Measurements from ENCODE around the gene PNCK. TPM values are rescaled to one million over a fixed set of nuclear protein-coding genes. Genes with fewer than 3 reads are reported as not detected.

PNCK gene
- total and polyA plus RNA-seq, 2 experiments from 2014 or later = 3.5 to 11.9 TPM

DNA sequence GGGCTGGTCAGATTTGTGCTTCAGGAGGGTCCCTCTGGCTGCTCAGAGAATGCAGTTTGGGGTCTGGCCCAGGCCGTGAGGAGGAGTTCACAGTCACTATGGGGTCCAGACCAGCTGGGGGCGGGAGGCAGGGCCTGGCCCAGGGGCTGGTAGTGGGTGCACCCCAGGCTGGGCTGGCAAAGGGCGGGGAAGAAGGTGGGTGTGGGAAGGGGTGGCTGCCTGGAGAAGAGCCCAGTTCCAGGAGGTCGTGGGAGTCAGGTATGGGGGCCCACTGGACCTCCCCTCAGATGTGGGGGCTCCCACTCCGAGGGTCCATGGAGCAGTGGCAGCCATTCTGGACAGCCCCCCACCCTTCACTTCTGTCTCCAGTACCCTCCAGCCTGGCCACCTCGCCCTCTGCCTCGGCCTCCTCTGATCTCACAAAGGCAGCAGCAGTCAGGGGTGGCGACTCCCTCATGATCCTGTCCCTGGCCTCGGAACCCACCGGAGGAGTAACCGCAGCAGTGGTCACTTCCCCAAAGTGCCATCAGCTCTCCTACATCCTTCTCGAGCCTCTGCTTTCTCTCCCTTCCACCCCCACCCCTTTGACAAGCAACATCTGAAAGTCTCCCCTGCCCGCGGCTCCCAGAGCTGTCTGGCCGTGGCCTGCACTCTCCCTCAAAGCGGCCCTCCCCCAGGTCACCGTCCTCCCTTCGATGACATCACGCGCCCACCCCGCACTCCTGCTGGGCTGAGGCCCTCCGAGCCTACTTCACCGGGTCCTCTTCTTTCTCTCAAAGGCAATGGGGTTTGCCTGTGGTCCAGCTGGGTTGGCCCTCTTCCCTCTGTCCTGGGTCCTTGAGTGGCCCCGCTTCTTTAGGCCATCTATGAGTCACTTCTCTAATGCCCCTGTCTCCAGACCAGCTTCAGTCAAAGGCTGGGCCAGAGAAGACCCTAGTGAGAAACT lies 12.4 kb upstream of the PNCK start:
- H3K79me2 ChIP-seq (replicated peaks; ENCODE audit: insufficient read depth) = no peaks in the 10 kb centered on the region
- Mint-ChIP-seq H3K36me3 (ENCODE audit: low read depth) (peaks cover 13% of the 10 kb centered on the region; the same call in 2 of the 3 replicates), H3K4me1 (peaks cover 16% of the 10 kb centered on the region), H3K9me3 (peaks cover 17% of the 10 kb centered on the region), H3K27me3 (ENCODE audit: insufficient read depth, low read depth, poor library complexity) (peaks cover 5% of the 10 kb centered on the region), H3K4me3 (peak overlapping the region; percentile 50), H3K27ac (no peak overlapping the region)
- no peaks in the 10 kb centered on the region for H3K36me3 ChIP-seq (ENCODE audit: insufficient read depth)
- no peaks in the 10 kb centered on the region for H3K27me3 ChIP-seq (ENCODE audit: insufficient read depth)
- H3F3A ChIP-seq (replicated peaks; ENCODE audit: low read depth) = no peaks in the 10 kb centered on the region
- H3K4me1 ChIP-seq (ENCODE audit: insufficient read depth) = peaks cover 3% of the 10 kb centered on the region; the same call in 1 of the 2 replicates
- ATAC-seq = no peak
- no peaks in the 10 kb centered on the region for H4K20me1 ChIP-seq (replicated peaks; ENCODE audit: insufficient read depth)
- H3K27ac ChIP-seq (ENCODE audit: low read depth) = no peak overlapping the region
- H2AFZ ChIP-seq = no peak overlapping the region
- TF ChIP-seq CREB1 (CRISPR knock-in tag; IDR thresholded peaks at IDR 0.05; ENCODE audit: low read depth) (no peak), EZH2 (IDR thresholded peaks at IDR 0.05; ENCODE audit: low read depth, unreplicated experiment) (no peak), JUNB (IDR thresholded peaks at IDR 0.05; ENCODE audit: unreplicated experiment) (no peak)
- TF ChIP-seq, protein P1, sequence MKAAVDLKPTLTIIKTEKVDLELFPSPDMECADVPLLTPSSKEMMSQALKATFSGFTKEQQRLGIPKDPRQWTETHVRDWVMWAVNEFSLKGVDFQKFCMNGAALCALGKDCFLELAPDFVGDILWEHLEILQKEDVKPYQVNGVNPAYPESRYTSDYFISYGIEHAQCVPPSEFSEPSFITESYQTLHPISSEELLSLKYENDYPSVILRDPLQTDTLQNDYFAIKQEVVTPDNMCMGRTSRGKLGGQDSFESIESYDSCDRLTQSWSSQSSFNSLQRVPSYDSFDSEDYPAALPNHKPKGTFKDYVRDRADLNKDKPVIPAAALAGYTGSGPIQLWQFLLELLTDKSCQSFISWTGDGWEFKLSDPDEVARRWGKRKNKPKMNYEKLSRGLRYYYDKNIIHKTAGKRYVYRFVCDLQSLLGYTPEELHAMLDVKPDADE (IDR thresholded peaks at IDR 0.05) = no peak
- no peak for DNase-seq (ENCODE audit: low spot score)
- H3K9me2 ChIP-seq (ENCODE audit: insufficient read depth) = no peaks in the 10 kb centered on the region
- peak overlapping the region; percentile 70; the same call in 1 of the 2 replicates for H3K4me2 ChIP-seq
- H3K4me3 ChIP-seq = 0 out of 2 replicates have a peak overlapping the region, but pooled peaks have one; percentile 20

DNA sequence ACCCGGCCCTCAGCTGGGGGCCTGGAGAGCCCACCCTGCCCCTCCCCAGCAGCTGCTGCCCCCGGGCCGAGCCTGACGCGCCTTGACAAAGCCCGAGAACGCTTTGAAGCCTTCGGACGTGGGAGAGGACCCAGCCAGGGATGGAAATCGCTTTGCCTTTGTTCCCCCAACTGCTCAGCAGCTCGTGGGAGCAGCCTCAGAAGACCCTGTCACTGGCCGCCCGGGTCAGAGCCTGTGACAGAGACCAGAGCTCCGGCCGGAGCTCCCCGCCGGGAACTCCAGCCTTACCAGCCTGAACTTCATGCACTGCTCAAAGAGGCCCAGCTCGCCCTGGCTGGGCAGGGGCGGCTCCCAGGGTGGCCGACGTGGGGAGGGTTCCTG lies 11.5 kb upstream of the PNCK start:
- no peak overlapping the region for H3K27ac Mint-ChIP-seq
- H4K20me1 ChIP-seq (replicated peaks; ENCODE audit: insufficient read depth) = no peaks in the 10 kb centered on the region
- no peaks in the 10 kb centered on the region for H3F3A ChIP-seq (replicated peaks; ENCODE audit: low read depth)
- ATAC-seq (peak; percentile 1; the same call in 2 of the 3 replicates), DNase-seq (ENCODE audit: low spot score) (no peak)
- H3K36me3 ChIP-seq (ENCODE audit: insufficient read depth) = no peaks in the 10 kb centered on the region
- TF ChIP-seq, protein P2, sequence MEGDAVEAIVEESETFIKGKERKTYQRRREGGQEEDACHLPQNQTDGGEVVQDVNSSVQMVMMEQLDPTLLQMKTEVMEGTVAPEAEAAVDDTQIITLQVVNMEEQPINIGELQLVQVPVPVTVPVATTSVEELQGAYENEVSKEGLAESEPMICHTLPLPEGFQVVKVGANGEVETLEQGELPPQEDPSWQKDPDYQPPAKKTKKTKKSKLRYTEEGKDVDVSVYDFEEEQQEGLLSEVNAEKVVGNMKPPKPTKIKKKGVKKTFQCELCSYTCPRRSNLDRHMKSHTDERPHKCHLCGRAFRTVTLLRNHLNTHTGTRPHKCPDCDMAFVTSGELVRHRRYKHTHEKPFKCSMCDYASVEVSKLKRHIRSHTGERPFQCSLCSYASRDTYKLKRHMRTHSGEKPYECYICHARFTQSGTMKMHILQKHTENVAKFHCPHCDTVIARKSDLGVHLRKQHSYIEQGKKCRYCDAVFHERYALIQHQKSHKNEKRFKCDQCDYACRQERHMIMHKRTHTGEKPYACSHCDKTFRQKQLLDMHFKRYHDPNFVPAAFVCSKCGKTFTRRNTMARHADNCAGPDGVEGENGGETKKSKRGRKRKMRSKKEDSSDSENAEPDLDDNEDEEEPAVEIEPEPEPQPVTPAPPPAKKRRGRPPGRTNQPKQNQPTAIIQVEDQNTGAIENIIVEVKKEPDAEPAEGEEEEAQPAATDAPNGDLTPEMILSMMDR (conservative IDR thresholded peaks at IDR 0.05; ENCODE audit: low read depth in 2 of 2) = no peak
- TF ChIP-seq NANOG (IDR thresholded peaks at IDR 0.05; ENCODE audit: borderline replicate concordance) = no peak
- TF ChIP-seq, protein P3, sequence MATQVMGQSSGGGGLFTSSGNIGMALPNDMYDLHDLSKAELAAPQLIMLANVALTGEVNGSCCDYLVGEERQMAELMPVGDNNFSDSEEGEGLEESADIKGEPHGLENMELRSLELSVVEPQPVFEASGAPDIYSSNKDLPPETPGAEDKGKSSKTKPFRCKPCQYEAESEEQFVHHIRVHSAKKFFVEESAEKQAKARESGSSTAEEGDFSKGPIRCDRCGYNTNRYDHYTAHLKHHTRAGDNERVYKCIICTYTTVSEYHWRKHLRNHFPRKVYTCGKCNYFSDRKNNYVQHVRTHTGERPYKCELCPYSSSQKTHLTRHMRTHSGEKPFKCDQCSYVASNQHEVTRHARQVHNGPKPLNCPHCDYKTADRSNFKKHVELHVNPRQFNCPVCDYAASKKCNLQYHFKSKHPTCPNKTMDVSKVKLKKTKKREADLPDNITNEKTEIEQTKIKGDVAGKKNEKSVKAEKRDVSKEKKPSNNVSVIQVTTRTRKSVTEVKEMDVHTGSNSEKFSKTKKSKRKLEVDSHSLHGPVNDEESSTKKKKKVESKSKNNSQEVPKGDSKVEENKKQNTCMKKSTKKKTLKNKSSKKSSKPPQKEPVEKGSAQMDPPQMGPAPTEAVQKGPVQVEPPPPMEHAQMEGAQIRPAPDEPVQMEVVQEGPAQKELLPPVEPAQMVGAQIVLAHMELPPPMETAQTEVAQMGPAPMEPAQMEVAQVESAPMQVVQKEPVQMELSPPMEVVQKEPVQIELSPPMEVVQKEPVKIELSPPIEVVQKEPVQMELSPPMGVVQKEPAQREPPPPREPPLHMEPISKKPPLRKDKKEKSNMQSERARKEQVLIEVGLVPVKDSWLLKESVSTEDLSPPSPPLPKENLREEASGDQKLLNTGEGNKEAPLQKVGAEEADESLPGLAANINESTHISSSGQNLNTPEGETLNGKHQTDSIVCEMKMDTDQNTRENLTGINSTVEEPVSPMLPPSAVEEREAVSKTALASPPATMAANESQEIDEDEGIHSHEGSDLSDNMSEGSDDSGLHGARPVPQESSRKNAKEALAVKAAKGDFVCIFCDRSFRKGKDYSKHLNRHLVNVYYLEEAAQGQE (IDR thresholded peaks at IDR 0.05; ENCODE audit: unreplicated experiment) = no peak
- no peak for TF ChIP-seq POLR2AphosphoS5 (IDR thresholded peaks at IDR 0.05; ENCODE audit: low read depth)
- H3K27me3 ChIP-seq (ENCODE audit: insufficient read depth) = no peaks in the 10 kb centered on the region
- peak overlapping the region; percentile 38; the same call in 1 of the 2 replicates for H3K4me3 ChIP-seq
- H3K4me1 ChIP-seq (ENCODE audit: insufficient read depth) = peaks cover 3% of the 10 kb centered on the region; the same call in 1 of the 2 replicates
- H3K9me2 ChIP-seq (ENCODE audit: insufficient read depth) = no peaks in the 10 kb centered on the region
- no peaks in the 10 kb centered on the region for H3K79me2 ChIP-seq (replicated peaks; ENCODE audit: insufficient read depth)
- H3K27me3 Mint-ChIP-seq (ENCODE audit: insufficient read depth, low read depth, poor library complexity) = peaks cover 7% of the 10 kb centered on the region
- H2AFZ ChIP-seq = no peak overlapping the region
- peaks cover 17% of the 10 kb centered on the region for H3K9me3 Mint-ChIP-seq
- no peak overlapping the region for H3K27ac ChIP-seq (ENCODE audit: low read depth)
- H3K4me3 Mint-ChIP-seq = no peak overlapping the region
- peaks cover 13% of the 10 kb centered on the region; the same call in 2 of the 3 replicates for H3K36me3 Mint-ChIP-seq (ENCODE audit: low read depth)
- H3K4me1 Mint-ChIP-seq = peaks cover 16% of the 10 kb centered on the region
- peak overlapping the region; percentile 70; the same call in 1 of the 2 replicates for H3K4me2 ChIP-seq

All from GM23338 (cell line).